ENCODE results near the gene IFT88. TPM values are rescaled to one million over a fixed set of nuclear protein-coding genes. Genes with fewer than 3 reads are reported as not detected.

IFT88 gene
- total RNA-seq, 2 experiments from 2014 or later: 6.1 to 8.1 TPM

DNA sequence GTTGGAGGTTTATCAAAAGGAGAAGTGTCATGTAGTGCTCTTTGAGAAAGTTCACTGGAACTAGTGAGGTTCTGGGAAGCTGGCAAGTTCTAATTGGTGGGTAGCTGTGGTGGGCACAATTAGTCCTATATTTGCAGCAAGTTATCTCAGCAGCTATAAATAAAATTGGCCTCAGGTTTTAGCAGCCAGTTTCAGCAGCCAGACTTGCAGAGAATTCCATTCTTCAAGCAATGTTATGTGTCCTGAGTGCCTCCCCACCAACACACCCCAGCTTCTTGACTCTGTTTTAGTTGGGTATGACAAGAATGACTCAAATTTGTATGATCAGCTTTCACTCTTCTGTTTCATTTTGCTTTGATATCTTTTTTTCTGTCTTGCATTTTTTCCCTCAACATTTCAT is 4.7 kb downstream of the IFT88 start:
- H3K27me3 Mint-ChIP-seq: no peaks in the 10 kb centered on the region
- H3K27ac Mint-ChIP-seq: no peak overlapping the region
- H3K4me1 Mint-ChIP-seq: peaks cover 12% of the 10 kb centered on the region
- H3K9me3 Mint-ChIP-seq: peaks cover 2% of the 10 kb centered on the region
- no peak for DNase-seq
- no peak overlapping the region for H3K4me3 Mint-ChIP-seq
- POLR2A ChIA-PET: interaction anchor here (1.6 kb wide), 1 partner anchor 45 kb away, joined by 3 read pairs; no protein-coding TSS in a partner anchor
- H3K36me3 Mint-ChIP-seq (ENCODE audit: low read depth): peaks cover 17% of the 10 kb centered on the region
- CTCF ChIA-PET: interaction anchor here (1.4 kb wide), 1 partner anchor 257 kb away, joined by 3 read pairs; no protein-coding TSS in a partner anchor

DNA sequence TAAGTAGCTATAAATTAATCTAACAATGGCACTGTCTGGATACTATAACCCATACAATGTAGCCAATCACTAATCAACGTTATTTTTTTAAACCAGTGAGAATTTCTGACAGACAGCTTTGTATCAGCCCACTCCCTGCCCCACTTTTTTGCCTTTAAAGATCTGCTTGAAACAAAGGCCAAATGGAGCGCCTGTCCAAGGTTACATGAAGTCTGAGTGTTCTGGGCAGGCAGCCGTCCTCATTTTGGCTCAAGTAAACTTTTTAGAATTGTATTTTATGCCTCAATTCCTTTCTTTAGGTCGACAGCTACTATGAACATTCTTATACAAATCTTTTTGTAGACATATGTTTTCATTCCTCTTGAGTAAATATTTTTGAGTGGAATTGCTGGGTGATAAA is 6.2 kb downstream of the IFT88 start:
- CTCF ChIA-PET: no interaction called here
- H3K4me1 Mint-ChIP-seq: peaks cover 4% of the 10 kb centered on the region

DNA sequence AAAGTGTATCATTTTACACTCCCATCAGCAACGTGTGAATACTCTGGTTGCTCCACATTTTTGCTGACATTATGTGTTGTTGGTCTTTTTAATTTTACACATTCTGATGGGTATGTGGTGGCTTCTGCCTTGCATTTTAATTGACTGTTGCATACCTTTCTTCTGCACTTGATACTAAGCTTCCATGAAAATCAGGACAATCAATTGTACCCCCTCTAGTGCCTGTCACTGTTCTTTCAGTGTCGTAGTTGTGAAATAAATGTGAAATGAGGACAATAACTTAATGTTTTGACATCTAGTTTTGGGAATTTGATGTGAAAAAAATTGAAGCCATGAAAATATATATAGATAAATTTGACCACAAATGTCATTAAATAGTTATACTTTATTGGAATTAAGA is 6.7 kb downstream of the IFT88 start:
- H3K4me3 Mint-ChIP-seq: no peak overlapping the region
- peaks cover 24% of the 10 kb centered on the region for H3K36me3 Mint-ChIP-seq (ENCODE audit: low read depth)
- CTCF ChIA-PET: no interaction called here
- no peak overlapping the region for H3K27ac Mint-ChIP-seq
- H3K4me1 Mint-ChIP-seq: peaks cover 3% of the 10 kb centered on the region
- H3K9me3 Mint-ChIP-seq: peaks cover 2% of the 10 kb centered on the region
- POLR2A ChIA-PET: interaction anchor here (0.9 kb wide), 1 partner anchor 10 kb away, joined by 3 read pairs; no protein-coding TSS in a partner anchor
- DNase-seq: no peak
- H3K27me3 Mint-ChIP-seq: no peaks in the 10 kb centered on the region

More for the DNA sequence above, 6.2 kb downstream of the IFT88 start:
- Mint-ChIP-seq H3K4me3 (no peak overlapping the region), H3K27me3 (no peaks in the 10 kb centered on the region), H3K27ac (no peak overlapping the region), H3K36me3 (ENCODE audit: low read depth) (peaks cover 21% of the 10 kb centered on the region), H3K9me3 (peaks cover 2% of the 10 kb centered on the region)
- DNase-seq: no peak
- POLR2A ChIA-PET: interaction anchor here (0.9 to 1.1 kb wide), 2 partner anchors 9 to 48 kb away, joined by 3 read pairs; partner anchors contain the start of gene CRYL1

DNA sequence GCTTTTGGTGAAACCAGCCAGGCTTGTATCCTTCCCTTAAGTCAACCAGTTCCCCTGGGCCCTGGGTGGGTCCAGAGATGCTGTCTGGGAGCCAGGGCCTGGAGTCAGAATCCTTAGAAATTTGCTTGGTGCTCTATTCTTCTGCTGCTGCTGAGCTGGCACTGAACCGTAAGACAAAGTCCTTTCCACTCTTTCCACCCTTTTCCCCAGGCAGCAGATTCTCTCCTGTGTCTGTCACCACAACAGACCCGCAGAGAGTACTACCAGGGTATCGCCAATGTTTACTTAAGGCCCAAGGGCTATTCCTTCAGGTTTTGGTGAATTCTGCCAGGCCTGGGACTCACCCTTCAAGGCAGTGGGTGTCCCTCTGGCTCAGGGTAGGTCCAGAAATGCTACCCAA is 12.2 kb downstream of the IFT88 start:
- Mint-ChIP-seq H3K36me3 (ENCODE audit: low read depth) (peaks cover 49% of the 10 kb centered on the region), H3K4me3 (no peak overlapping the region), H3K27me3 (no peaks in the 10 kb centered on the region), H3K4me1 (no peaks in the 10 kb centered on the region), H3K27ac (no peak overlapping the region), H3K9me3 (peaks cover 3% of the 10 kb centered on the region)
- CTCF ChIA-PET: no interaction called here
- POLR2A ChIA-PET: no interaction called here
- DNase-seq: no peak

DNA sequence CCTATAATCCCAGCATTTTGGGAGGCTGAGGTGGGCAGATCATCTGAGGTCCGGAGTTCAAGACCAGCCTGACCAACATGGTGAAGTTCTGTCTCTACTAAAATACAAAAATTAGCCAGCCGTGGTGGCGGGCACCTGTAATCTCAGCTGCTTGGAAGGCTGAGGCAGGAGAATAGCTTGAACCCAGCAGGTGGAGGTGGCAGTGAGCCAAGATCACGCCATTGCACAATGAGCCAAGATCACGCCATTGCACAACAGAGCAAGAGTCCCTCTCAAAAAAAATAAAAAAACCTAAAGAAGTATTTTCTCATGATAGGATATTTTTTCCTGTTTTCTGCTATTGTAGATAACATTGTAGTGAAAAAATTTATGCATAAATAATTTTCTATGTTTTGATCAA is 13.3 kb downstream of the IFT88 start:
- Mint-ChIP-seq H3K27me3 (no peaks in the 10 kb centered on the region), H3K4me1 (no peaks in the 10 kb centered on the region), H3K36me3 (ENCODE audit: low read depth) (peaks cover 54% of the 10 kb centered on the region)

DNA sequence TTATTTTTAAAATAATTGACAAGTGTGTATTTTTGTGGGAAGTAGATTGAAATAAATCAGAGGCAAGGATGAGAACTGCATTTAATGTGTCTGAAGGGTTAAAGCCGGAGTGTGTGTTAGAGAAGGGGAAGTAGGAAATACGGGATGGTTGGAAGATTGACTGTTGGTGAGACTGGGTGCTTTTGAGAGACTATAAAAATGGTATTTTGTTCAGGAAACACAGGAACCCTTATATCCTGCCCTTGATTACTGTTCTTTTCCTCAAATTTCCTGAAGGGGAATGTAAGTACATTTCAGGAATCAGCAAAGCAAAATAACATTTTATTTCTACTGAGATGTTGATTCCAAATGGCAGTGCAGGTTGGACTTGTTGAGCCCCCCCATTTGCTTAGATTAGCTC is 15.1 kb downstream of the IFT88 start:
- Mint-ChIP-seq H3K4me3 (no peak overlapping the region), H3K9me3 (peaks cover 13% of the 10 kb centered on the region), H3K4me1 (no peaks in the 10 kb centered on the region), H3K27ac (no peak overlapping the region), H3K27me3 (no peaks in the 10 kb centered on the region), H3K36me3 (ENCODE audit: low read depth) (peaks cover 45% of the 10 kb centered on the region)
- no peak for DNase-seq
- POLR2A ChIA-PET: no interaction called here
- CTCF ChIA-PET: no interaction called here

More for the DNA sequence above, 13.3 kb downstream of the IFT88 start:
- H3K9me3 Mint-ChIP-seq: peaks cover 10% of the 10 kb centered on the region
- CTCF ChIA-PET: no interaction called here
- DNase-seq: no peak
- POLR2A ChIA-PET: no interaction called here
- no peak overlapping the region for H3K27ac Mint-ChIP-seq
- H3K4me3 Mint-ChIP-seq: no peak overlapping the region

DNA sequence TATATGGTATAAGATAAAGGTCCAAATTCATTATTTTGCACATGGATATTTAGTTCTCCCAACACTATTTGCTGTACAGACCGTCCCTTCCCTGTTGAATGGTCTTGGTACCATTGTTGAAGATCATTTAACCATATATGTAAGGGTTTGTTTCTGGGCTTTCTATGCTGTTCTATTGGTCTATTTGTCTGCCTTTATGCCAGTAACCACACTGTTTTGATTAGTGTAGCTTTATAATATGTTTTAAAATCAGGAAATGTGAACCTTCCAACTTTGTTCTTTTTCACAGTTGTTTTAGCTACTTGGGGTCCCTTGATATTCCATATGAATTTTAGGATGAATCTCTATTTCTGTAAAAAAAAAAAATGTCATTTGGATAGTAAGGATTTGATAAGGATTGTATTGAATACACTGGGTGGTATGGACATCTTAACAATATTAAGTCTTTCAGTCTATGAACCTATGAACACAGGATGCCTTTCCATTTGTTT is 16.9 kb downstream of the IFT88 start:
- DNase-seq: no peak
- H3K36me3 Mint-ChIP-seq (ENCODE audit: low read depth): peaks cover 37% of the 10 kb centered on the region
- POLR2A ChIA-PET: no interaction called here
- CTCF ChIA-PET: no interaction called here
- H3K4me1 Mint-ChIP-seq: no peaks in the 10 kb centered on the region
- no peak overlapping the region for H3K27ac Mint-ChIP-seq
- no peaks in the 10 kb centered on the region for H3K27me3 Mint-ChIP-seq
- H3K9me3 Mint-ChIP-seq: peaks cover 11% of the 10 kb centered on the region
- H3K4me3 Mint-ChIP-seq: no peak overlapping the region

DNA sequence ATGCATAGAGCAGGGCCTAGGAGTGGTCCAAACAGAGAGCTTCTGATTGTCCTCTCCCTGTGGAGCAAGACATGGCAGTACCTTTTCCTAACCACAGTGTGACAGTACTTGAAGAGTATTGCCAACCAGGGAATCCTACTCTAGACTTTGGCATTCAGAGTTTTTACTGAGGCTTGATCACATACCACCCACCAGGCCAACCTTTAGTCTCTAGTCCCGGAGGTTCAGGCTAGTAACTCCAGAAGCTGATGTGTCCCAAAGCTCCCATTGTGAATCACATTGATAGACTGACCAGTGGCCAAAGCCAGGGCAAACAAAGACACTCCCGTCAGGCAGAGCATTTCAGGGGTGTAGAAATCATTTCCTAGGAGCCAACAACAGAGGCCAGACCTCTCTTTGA is 18.4 kb downstream of the IFT88 start:
- H3K4me1 Mint-ChIP-seq: no peaks in the 10 kb centered on the region
- H3K4me3 Mint-ChIP-seq: no peak overlapping the region
- DNase-seq: no peak
- ChIA-PET CTCF (no interaction called here), POLR2A (interaction anchor here (0.7 kb wide), 1 partner anchor 57 kb away, joined by 3 read pairs; no protein-coding TSS in a partner anchor)
- H3K36me3 Mint-ChIP-seq (ENCODE audit: low read depth): peaks cover 27% of the 10 kb centered on the region
- H3K27me3 Mint-ChIP-seq: no peaks in the 10 kb centered on the region
- H3K9me3 Mint-ChIP-seq: peaks cover 10% of the 10 kb centered on the region
- H3K27ac Mint-ChIP-seq: no peak overlapping the region

DNA sequence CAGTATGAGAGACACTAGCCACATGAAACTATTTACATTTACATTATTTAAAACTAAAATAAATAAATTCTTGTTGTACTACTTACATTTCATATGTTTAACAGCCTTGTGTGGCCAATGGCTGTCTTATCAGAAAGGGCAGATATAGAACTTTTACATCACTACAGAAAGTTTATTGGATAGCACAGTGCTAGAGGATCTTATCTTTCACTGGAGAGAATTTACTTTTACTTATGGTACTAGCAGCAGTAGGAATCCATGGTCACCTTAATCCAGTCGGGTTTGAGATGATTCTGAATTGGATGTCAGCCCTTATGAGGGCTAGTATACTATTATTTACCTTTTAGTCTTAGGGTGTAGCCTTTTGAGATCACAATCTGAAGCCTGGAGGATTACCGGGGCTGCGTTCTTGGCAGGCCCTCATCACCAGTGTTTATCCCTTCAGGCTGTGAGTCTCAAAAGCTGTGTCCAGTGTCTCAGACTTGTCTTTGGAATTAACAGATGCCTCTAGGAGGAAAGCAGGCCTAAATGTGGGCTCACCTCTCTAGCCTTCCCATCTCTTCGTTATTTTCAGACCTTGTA is 21.7 kb downstream of the IFT88 start:
- H3K36me3 Mint-ChIP-seq (ENCODE audit: low read depth): peaks cover 17% of the 10 kb centered on the region
- ChIA-PET POLR2A (no interaction called here), CTCF (no interaction called here)
- H3K9me3 Mint-ChIP-seq: peaks cover 10% of the 10 kb centered on the region
- no peak overlapping the region for H3K4me3 Mint-ChIP-seq
- H3K27ac Mint-ChIP-seq: no peak overlapping the region
- H3K27me3 Mint-ChIP-seq: no peaks in the 10 kb centered on the region
- no peak for DNase-seq
- no peaks in the 10 kb centered on the region for H3K4me1 Mint-ChIP-seq

DNA sequence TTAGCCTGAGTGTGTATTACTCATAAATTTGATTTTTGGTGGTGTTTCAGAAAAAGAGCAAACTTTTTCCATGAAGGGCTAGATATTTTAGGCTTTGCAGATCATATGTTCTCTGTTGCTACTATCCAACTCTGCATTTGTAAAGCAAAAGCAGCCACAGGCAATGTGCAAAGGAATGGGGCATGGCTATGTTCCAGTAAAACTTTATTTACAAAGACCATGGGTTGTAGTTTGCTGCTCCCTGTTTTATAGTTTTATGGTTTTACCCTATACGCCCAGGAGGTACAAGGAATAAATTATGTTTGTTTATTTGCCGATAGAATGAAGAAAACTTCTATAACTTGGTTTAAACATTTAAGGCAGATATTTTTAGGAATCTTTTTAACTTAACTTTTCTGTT is 23.6 kb downstream of the IFT88 start:
- no peak for DNase-seq
- H3K9me3 Mint-ChIP-seq: no peaks in the 10 kb centered on the region
- H3K27ac Mint-ChIP-seq: no peak overlapping the region
- no peaks in the 10 kb centered on the region for H3K27me3 Mint-ChIP-seq
- no peak overlapping the region for H3K4me3 Mint-ChIP-seq
- H3K4me1 Mint-ChIP-seq: no peaks in the 10 kb centered on the region
- ChIA-PET CTCF (no interaction called here), POLR2A (no interaction called here)
- H3K36me3 Mint-ChIP-seq (ENCODE audit: low read depth): peaks cover 1% of the 10 kb centered on the region

DNA sequence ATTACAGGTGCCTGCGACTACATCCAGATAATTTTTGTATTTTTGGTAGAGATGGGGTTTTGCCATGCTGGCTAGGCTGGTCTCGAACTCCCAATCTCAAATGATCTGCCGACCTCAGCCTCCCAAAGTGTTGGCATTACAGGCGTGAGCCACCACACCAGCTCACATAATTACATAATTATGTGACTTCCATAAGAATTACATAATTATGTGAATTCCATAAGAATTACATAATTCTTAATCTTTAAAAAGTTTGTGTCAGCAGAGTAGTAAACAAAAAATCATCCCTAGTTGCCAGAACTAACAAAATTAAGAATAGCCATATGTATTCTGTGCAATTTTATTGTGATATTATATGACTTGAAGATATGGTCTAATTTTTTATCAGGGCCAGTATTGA is 25.6 kb downstream of the IFT88 start:
- no peaks in the 10 kb centered on the region for H3K9me3 Mint-ChIP-seq
- H3K4me1 Mint-ChIP-seq: no peaks in the 10 kb centered on the region
- H3K27me3 Mint-ChIP-seq: no peaks in the 10 kb centered on the region
- H3K36me3 Mint-ChIP-seq (ENCODE audit: low read depth): no peaks in the 10 kb centered on the region
- no peak for DNase-seq
- ChIA-PET POLR2A (no interaction called here), CTCF (no interaction called here)
- H3K27ac Mint-ChIP-seq: no peak overlapping the region
- H3K4me3 Mint-ChIP-seq: no peak overlapping the region

DNA sequence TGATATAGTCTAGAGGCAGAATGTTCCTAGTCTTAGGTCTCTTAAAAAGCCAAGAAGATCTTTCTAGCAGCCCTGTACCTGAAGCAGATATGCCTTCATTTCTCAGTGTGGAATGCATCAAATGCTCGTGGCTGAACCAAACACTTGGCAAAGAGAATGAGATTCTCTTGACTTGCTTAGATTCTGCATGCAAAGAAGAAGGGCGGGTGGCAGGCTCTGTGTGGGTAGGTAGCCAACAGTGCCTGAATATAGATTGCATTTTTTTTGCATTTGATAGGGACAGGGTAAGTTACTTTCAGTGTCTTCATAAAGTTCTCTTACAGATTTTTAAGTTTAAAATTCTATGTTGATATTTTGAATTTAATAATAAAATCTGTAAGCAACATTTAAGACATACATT is 27.3 kb downstream of the IFT88 start:
- no peak for DNase-seq
- POLR2A ChIA-PET: no interaction called here
- CTCF ChIA-PET: no interaction called here
- no peaks in the 10 kb centered on the region for H3K4me1 Mint-ChIP-seq
- H3K36me3 Mint-ChIP-seq (ENCODE audit: low read depth): no peaks in the 10 kb centered on the region
- no peaks in the 10 kb centered on the region for H3K27me3 Mint-ChIP-seq
- H3K9me3 Mint-ChIP-seq: no peaks in the 10 kb centered on the region
- H3K4me3 Mint-ChIP-seq: no peak overlapping the region
- no peak overlapping the region for H3K27ac Mint-ChIP-seq

DNA sequence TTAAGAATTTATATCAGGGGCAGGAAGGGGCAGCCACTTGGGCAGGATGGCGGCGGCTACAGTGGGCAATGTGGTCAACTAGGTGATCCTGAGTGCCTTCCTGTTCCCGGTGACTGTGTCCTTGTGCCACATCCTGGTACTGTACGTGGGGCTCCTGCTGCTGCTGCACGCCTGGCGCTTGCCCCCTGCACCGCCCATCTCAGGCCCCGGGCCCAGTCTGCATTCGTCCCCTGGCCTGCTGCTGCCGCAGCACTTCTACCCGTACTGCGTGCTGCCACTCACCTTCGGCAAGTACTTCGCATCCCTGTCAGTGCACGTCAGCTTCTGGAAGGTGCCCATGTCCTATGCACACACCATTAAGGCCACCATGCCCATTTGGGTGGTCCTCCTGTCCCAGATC is 40.1 kb downstream of the IFT88 start:
- H3K9me3 Mint-ChIP-seq: no peaks in the 10 kb centered on the region
- no peaks in the 10 kb centered on the region for H3K27me3 Mint-ChIP-seq
- ChIA-PET POLR2A (interaction anchor here (0.5 kb wide), 1 partner anchor 356 kb away, joined by 3 read pairs; no protein-coding TSS in a partner anchor), CTCF (interaction anchor here (0.5 kb wide), 1 partner anchor 424 kb away, joined by 3 read pairs; no protein-coding TSS in a partner anchor)
- no peak overlapping the region for H3K27ac Mint-ChIP-seq
- no peak overlapping the region for H3K4me3 Mint-ChIP-seq
- no peaks in the 10 kb centered on the region for H3K36me3 Mint-ChIP-seq (ENCODE audit: low read depth)
- no peaks in the 10 kb centered on the region for H3K4me1 Mint-ChIP-seq
- DNase-seq: no peak

DNA sequence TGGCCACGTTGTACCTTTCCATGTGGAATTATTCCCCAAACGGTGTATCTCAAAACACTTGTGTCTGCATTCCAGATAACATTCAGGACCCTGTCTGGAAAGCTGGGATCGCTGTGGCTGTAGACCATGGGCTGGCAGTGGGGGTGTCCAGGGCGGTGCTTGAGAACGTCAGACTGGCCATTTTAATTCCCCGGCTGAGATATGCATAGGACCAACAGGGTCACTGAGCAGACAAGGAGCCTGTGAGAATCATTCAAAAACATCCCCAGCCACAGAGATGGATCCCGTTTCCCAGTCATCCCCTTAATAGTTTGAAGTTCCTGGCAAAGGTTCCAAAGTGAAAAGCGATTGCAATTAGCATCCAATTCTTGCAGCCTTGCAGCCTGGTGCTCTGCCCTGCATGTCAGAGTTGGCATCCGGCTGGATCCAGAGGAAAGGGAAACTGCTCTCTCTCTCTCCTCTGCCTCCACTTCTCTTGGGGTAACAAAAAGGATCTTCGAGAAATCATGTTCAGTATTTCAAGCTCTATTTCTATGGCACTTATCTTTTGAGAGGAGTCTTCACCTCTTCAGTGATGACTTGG is 41.6 kb downstream of the IFT88 start:
- Mint-ChIP-seq H3K27me3 (no peaks in the 10 kb centered on the region), H3K9me3 (no peaks in the 10 kb centered on the region), H3K36me3 (ENCODE audit: low read depth) (no peaks in the 10 kb centered on the region), H3K4me1 (no peaks in the 10 kb centered on the region), H3K4me3 (no peak overlapping the region), H3K27ac (no peak overlapping the region)
- CTCF ChIA-PET: no interaction called here
- POLR2A ChIA-PET: no interaction called here
- no peak for DNase-seq
